ENCODE results near the gene TMEM81. TPM values are rescaled to one million over a fixed set of nuclear protein-coding genes. Genes with fewer than 3 reads are reported as not detected.

TMEM81 gene
- total and polyA plus RNA-seq, 2 of the 8 experiments (the other 6 are each of a cell fraction or from before 2014, with no cell fraction given): 2.1 to 5.9 TPM

- TF ChIP-seq MAX (IDR thresholded peaks at IDR 0.05) (peak; percentile 73), TAF1 (IDR thresholded peaks at IDR 0.05; ENCODE audit: low read depth, low read length) (peak; percentile 96), CEBPB (IDR thresholded peaks at IDR 0.05; ENCODE audit: low read depth, low read length) (no peak), RFX5 (IDR thresholded peaks at IDR 0.05; ENCODE audit: borderline replicate concordance, low read depth, low read length) (no peak), BACH1 (IDR thresholded peaks at IDR 0.05; ENCODE audit: low read length) (no peak), CBX5 (IDR thresholded peaks at IDR 0.05; ENCODE audit: low read depth, low read length) (no peak), NANOG (IDR thresholded peaks at IDR 0.05; ENCODE audit: insufficient read depth, low read depth, low read length, poor library complexity, severe bottlenecking) (no peak), GTF2F1 (IDR thresholded peaks at IDR 0.05; ENCODE audit: borderline replicate concordance, low read depth, low read length) (no peak), E2F6 (IDR thresholded peaks at IDR 0.05) (peak; percentile 62; the same call in 1 of the 2 replicates), KDM4A (IDR thresholded peaks at IDR 0.05; ENCODE audit: low read depth, low read length, severe bottlenecking) (peak; percentile 60), SP2 (IDR thresholded peaks at IDR 0.05; ENCODE audit: low read length) (no peak), TAF7 (optimal IDR thresholded peaks at IDR 0.05; ENCODE audit: borderline replicate concordance, low read depth, low read length) (peak; percentile 94), KDM1A (IDR thresholded peaks at IDR 0.05; ENCODE audit: borderline replicate concordance, low read length) (no peak), CTCF (IDR thresholded peaks at IDR 0.05; ENCODE audit: control extremely low read depth in 1 of 3, insufficient read depth in 1 of 3, low read depth in 1 of 3, low read length in 3 of 3) (peak; percentile 85 to 91 (median 86)), HDAC6 (IDR thresholded peaks at IDR 0.05; ENCODE audit: low read depth, low read length) (no peak), JUN (IDR thresholded peaks at IDR 0.05; ENCODE audit: low read depth, low read length) (peak; percentile 76), CREB1 (IDR thresholded peaks at IDR 0.05) (peak; percentile 89)
These were observed 37.6 kb upstream of the TMEM81 start, which contains the start of gene RBBP5 (continued) for GRCh38 chr1:205121660-205122488.
